ENCODE results near the gene ZCCHC17. TPM values are rescaled to one million over a fixed set of nuclear protein-coding genes. Genes with fewer than 3 reads are reported as not detected.
"Not testable (repeated sequence)": the region's sequence is repeated elsewhere in the genome, so short reads cannot be mapped to it uniquely, and the experiment has no call there.

ZCCHC17 gene, protein sequence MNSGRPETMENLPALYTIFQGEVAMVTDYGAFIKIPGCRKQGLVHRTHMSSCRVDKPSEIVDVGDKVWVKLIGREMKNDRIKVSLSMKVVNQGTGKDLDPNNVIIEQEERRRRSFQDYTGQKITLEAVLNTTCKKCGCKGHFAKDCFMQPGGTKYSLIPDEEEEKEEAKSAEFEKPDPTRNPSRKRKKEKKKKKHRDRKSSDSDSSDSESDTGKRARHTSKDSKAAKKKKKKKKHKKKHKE
- polyA plus RNA-seq (2013, experiment 1 of 2; ENCODE audit: insufficient read length): 40.6 TPM
- 45.4 TPM for polyA plus RNA-seq (2013, experiment 2 of 2; ENCODE audit: insufficient read length)

DNA sequence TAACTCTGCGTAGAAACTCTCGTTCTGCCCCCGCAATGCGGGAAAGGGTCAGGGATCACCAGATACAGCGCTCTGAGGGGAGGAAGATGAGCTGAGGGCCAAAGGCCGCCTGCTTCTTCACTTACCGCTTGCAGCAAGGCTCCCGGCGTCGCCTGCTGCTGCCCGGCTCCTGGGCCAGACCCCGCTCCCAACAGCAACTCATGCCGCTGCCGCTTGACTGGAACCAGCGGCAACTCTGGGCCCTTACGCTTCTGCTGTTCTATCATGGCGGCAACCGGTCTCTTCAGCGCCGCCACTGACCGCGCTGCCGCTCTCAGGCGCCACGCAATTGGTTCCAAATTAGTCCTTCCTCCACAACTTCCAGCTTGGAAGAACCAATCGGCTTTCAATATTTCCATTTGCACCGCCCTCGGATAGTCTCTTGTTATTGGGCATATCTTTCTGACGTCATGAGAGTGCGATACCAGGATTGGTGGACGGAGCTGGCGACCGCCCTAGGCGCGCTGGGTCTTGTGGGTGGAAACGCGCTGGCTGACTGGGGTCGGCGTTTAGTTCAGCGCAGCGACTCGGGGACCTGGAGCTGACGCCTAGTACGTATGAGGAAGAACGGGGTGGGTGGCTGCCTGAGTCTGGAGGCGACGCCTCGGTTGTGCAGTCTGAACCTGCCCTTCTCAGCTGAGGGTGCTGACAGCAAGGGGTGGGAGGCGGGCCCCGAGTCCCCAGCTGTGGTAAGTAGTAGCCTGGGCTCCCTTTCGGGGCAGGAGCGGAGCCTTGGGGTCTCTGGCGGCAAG lies at the start of gene ZCCHC17, which contains the start of gene SNRNP40:
Gene ZCCHC17, plus strand, starts transcription at position 547 of the 791 bp plus-strand sequence. CDS start 13,067 bp downstream, outside the sequence.
Gene SNRNP40, minus strand, starts transcription at position 303 of the 791 bp plus-strand sequence. Its CDS starts 37 bp downstream, at position 266.
- DNase-seq: peak; percentile 99

DNA sequence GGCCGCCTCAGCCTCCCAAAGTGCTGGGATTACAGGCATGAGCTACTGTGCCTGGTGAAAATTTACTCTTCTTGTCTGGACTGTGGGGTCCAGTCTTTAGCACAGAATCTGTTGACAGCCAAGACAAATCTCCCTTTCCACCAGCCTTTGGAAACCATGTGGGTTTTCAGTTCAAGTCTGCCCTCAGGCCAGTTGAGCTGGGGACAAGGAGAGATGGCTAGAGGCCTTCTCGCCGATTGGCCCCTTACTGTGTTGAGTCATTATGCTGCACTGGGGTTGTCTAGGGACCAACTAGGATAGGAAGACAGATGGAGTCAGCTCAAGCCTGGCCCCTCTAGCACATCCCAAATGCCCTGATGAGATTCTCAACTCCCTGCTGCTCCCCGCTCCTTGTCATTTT lies 48.6 kb upstream of the ZCCHC17 start:
- no peak for DNase-seq

DNA sequence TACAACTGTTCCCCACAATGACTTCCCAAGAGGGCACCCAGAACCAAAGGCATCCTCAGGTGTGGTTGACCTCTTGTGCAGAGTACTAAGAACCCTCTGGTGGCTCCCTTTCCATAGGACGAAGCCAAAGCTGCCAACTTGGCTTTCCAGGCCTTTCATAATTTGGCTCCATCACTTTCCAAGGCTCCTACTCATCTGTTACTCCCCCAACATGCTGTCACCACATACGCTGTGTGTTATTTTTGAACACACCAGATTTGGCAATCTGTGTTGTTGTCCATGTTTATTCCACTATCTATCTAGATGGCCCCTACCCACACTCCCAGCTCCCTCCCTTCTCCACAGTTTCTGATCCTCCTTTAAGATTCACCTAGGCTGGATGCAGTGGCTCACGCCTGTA lies 47.0 kb upstream of the ZCCHC17 start:
- no peak for DNase-seq

DNA sequence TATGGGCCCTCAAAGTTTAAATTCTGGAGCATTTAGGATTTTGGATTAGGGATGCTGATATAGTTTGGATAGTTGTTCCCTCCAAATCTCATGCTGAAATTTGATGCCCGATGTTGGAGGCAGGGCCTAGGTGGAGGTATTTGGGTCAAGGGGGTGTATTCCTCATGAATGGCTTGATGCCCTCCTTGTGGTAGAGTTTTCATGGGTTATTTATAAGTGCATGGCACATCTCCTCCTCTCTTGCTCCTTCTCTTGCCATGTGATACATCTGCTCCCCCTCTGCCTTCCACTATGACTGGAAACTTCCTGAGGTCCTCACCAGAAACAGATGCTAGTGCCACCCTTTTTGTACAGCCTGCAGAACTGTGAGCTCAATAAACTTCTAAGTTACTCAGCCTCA lies 39.6 kb upstream of the ZCCHC17 start:
- no peak for DNase-seq

DNA sequence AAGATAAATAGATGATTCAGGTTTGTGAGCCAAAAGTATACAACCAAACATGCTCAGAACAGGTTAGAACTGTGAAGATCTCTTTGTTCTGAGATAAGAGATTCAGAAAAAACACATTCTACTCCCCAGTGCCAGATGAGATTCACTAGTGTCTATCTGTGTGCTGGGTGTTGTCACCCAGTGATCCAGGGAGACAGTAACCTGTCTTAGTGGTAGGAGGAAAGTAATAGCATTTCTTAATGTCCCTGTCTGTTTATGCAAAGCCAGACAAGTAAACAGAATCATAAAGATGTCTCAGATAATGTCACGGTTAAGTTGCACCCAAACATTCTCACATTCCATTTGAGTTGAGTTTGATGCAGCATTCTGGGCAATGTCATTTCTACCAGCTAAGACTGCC lies 38.3 kb upstream of the ZCCHC17 start:
- no peak for DNase-seq

DNA sequence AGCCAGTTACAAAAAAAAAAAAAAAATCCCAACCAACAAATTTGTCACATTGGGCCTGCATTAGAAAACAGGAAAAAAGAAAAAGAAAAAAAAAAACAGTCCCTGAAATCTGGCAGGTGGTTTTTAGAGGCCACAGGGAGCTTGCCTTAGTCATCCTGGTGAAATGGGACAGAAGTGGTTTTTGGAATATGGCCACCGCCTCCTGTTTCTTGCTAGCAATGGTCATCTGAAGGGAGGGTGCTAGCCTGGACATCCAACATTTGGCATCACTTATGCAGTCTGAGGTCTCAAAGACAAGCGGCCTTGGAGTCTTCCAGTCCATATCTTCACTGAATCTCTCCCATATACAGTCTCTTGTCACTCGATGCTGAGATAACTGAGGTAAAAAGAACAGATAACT lies 37.1 kb upstream of the ZCCHC17 start:
- no peak for DNase-seq

DNA sequence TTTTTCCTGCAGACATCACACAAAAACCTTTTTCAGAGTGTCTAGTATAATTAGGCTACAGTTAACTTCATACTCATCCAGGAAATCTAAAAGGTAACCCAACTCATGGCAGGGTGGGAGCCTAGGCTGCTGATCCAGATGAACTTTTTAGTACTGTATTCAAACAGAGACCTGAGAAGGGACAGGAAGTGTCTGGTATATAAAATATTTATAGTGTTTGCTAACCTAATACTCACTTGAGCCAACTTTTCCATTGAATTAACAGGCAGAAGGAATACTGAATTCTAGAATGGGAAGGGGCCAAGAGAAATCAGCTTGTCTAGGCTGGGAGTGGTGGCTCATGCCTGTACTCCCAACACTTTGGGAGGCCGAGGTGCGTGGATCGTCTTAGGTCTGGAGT lies 34.9 kb upstream of the ZCCHC17 start:
- DNase-seq: no peak

DNA sequence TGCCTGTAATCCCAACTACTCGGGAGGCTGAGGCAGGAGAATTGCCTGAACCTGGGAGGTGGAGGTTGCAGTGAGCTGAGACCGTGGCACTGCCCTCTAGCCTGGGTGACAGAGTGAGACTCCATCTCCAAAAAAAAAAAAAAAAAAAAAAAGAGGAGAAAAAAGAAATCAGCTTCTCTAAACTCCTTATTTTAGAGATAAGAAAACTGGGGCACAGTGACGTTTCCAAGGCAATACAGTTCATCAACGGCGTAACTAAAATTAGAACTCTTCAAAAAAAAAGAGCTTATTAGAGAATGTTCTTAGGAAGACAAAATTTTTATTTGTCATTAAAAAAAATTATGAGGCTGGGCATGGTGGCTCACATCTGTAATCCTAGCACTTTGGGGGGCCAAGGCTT lies 34.4 kb upstream of the ZCCHC17 start:
- not testable (repeated sequence) for DNase-seq

DNA sequence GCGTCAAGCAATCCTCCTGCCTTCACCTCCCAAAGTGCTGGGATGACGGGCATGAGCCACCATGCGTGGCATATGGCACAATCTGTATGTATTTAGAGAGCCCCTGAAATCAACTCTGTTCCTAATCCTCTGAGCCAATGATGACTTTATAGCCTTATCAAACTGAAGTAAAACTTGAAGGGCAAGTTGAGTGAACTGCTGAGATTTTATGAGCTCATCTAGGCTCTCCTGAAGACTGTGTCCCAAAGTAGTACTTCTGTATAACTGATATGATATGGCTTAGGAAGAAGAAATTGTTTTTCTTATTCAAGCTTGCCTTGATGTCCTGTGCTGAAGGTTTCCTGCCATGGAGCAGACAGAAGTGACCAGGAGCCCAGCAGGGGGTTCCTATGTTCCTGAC lies 33.4 kb upstream of the ZCCHC17 start:
- DNase-seq: no peak

DNA sequence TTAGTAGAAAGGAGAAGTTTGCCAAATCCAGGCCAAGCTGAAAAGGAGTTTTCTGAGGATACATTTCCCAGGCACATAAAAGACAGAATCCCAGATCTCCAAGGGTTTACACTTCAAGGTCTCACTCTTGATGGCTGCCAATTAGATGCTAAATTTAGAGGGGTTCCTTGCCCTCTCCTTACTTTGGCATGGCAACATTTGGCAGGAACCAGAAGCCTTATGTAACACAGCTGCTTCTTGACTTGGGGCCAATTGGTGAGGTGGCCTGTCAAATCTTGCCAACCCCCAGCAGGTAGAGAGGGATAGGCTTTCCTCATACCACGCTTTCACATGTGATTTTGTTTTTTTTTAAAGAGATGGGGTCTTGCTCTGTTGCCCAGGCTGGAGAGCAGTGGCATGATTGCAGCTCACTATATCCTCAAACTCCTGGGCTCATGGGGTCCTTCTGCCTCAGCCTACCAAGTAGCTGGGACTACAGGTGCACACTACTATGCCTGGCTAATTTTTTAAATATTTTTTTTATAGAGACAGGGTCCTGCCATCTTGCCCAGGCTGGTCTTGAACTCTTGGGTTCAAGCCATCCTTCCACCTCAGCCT lies 31.9 kb upstream of the ZCCHC17 start:
- DNase-seq: no peak

DNA sequence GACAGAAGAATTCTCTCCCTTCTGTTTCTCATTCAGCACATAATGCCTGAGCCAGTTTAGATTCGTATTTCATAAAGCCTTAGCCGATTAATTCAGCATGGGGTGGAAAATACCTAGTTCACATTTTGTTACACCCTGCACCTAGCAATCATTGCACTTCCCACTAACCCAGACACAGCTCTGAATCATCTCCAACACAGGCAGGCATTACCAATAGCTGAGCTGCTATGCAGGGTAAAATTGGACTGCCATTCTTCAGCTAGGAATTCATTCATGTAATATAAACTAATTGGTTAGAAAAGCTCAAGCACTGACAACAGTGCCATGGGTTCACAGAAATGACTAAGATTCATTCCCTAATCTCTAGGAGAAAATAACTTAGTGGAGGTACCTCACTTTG lies 30.3 kb upstream of the ZCCHC17 start:
- DNase-seq: no peak

DNA sequence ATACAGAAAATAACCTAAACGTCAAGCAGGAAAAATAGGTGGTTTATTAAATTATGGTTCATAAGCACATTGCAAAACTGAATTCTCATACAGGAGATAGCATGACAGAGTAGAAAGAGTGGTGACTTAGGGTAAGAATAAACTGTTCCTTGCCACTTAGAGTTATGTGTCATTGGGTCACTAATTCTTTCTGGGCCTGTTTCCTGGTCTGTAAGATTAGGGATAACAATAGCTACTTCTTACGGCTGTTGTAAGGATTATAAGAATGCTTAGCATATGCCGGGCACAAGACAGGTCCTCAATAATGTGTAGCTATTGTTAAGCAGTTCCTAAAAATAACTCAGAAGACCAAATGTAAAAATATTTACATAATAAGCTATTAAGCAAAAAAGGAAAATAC lies 24.5 kb upstream of the ZCCHC17 start:
- DNase-seq: no peak

DNA sequence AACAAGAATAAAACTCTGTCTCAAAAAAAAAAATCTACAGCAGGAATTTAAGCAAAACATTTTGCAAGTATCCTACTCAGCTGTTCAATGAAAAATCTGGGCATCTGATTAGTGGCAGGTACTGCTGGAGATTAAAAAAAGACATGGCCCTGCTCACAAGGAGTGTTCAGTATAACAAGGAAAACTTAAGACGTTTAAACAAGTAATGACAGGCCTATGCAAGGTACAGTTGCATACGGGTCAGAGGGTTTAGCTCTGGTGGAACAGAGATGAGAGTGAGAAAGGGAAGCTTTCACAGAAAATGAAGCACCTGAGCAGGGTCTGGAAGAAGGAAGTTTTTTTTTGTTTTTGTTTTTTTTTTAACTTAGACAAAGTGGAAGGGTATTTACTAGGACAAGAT lies 23.2 kb upstream of the ZCCHC17 start:
- DNase-seq: no peak

DNA sequence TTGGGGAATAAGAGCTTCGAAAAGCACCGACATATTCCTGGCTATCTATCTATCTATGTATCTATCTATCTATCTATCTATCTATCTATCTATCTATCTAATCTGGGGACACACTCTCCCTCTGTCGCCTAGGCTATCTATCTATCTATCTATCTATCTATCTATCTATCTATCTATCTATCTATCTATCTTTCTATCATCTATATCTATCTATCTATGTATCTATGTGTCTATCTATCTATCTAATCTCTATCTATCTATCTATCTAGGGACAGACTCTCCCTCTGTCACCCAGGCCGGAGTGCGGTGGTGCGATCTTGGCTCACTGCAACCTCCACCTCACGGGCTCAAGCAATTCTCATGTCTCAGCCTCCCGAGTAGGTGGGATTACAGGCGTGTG lies 14.4 kb upstream of the ZCCHC17 start:
- not testable (repeated sequence) for DNase-seq

DNA sequence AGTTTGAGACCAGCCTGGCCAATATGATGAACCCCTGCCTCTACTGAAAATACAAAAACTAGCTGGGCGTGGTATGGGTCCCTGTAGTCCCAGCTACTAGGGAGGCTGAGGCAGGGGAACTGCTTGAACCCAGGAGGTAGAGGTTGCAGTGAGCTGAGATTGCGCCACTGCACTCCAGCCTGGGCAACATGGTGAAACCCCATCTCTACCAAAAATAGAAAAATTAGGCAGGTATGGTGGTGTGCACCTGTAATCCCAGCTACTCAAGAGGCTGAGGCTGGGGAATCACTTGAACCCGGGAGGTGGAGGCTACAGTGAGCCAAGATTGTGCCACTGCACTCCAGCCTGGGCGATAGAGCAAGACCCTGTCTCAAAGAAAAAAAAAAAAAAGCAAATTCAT lies 9.0 kb upstream of the ZCCHC17 start:
- not testable (repeated sequence) for DNase-seq

DNA sequence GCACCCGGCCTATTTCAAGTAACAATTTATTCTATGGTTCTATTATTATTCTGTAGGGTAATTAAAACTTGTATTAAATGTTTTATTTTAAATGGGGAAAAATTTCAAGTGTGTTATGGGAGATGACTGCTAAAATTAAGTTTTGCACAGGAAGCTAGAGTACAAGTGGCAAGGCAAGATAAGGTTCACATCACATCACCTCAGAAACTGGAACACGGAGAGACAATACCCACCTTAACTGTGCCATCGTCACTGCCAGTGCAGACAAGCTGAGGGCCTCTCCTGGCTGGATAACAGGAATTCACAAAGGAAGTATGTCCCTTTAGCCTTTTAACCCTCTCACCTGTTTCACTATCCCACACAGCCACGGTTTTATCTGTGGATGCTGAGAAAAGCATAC lies 7.8 kb upstream of the ZCCHC17 start:
- no peak for DNase-seq

DNA sequence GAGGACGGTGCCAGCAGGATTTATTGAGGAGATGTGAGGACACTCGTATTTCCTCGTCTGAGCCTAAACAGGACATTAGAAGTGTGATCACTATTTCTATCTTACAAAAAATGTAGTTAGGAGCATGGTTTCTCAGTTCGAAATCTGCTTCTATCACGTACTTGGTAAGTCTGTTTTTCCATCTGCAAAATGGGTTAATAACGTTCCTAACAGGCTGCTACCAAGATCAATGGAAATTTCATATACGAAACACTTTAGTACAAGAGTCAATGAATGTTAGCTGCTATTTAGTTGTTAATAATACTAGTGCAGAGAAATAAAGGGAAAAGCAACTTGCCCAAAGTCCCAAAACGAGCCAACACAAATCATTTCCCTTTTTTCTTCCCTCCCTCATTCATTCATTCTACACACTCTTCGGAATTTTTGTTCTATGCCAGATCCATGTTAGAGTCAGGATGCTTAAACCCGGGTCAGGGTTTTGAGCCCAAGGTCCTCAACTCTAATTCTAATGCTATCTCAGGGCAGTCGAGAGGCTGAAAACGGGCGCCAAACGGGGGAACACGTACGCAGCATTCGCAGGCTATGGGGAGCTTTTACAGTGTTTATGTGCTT lies 852 bp upstream of the ZCCHC17 start:
- DNase-seq: no peak

DNA sequence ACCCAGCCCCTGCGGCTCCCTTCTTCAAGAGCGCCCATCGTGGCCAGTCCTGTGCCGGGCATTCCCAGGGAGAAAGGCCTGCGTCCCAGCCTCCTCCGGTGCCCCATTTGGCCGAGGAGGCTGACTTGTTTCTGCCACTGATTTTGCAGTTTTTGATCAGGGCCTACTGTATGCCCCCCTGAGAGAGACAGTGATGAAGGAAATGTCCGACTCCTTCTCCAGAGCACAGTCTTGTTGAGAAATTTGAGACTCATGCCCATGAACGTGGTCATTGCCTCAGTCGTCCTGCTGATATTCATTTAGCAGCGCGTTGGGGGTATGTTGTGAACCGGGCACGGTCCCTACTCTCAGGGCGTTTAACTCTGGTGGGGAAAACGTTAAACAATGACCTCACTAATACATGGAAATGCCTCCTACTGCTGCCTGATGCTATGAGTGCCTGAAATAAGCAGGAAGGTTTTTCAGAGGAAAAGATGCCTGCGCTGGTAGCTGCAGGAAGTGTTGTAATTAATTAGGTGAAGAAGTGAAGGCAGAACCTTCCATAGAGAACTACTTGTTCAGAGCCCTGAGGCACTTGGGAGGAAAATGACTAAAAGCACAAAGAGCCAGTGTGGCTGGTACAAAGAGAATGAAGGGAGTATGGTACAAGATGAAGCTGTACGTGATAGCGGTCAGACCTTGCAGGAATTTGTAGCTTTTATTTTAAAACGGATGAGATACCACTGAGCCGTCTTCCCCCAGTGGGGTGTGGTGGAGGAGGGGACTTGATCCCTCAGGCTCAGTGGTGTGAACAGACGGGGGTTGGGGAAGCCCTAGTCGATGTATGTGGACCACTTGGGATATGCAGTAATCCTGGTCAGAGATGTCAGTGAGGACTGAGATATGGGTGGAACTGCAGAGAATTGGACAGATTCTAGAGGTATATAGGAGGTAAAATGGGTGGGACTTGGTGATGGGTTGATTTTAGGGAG lies 730 bp downstream of the ZCCHC17 start:
- peak; percentile 14 for DNase-seq

DNA sequence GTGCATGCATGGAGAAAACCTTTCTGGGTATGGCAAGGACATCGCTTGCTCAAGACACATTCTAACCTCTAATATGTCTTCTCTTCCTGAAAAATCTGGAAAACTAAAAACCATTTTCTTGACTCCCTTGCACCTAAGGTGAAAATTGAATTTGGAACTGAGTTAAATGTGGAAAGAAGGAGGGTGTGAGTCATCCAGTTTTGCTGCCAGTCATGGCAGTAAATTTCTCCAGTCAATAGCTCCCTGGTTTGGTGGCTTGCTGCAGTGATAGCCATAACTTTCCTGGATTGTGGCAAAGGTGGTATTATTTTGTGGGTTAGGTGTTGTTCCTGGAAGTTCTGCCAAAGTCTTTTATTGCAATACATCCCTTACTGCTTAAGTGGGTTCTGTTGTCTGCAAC lies 2.5 kb downstream of the ZCCHC17 start:
- no peak for DNase-seq

DNA sequence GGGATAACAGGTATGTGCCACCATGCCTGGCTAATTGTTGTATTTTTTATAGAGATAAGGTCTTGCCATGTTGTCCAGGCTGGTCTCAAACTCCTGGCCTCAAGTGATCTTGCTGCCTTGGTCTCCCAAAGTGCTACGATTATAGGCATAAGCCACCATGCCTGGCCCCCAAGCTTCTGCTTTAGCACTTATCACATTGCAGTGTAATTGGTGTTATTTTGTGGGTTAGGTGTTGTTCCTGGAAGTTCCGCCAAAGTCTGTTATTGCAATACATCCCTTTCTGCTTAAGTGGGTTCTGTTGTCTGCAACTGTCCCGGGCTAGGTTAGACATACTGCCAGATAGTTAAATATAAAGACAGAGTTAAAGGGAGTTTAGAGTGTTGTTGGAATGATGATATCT lies 3.4 kb downstream of the ZCCHC17 start:
- no peak for DNase-seq

DNA sequence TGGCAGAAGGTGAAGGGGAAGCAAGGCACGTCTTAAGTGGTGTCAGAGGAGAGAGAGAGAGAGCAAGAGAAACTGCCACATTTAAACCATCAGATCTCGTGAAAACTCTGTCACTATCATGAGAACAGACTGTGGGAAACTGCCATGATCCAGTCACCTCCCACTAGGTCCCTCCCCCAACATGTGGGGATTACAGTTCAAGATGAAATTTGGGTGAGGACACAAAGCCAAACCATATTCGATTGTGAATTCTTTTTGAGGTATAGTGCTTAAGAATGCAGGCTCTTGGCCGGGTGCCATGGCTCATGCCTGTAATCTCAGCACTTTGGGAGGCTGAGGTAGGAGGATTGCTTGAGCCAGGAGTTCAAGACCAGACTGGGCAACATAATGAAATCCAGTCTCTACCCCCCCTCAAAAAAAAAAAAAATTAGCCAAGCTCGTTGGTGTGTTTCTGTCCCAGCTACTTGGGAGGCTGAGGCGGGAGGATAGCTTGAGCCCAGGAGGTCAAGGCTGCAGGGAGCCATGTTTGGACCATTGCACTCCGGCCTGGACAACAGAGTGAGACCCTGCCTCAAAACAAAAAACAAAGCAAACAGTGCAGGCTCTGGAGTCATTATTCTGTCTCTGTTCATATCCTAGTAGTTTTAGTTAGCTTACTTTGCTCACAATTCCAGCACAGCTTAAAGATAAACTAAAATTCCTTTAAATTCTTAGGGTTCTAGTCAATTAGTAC lies 6.0 kb downstream of the ZCCHC17 start:
- DNase-seq: peak; percentile 55
